ENCODE data around the gene OTOG. TPM values are rescaled to one million over a fixed set of nuclear protein-coding genes. Genes with fewer than 3 reads are reported as not detected.

OTOG gene
- total RNA-seq, 1 experiment from 2014 or later, result not detected

DNA sequence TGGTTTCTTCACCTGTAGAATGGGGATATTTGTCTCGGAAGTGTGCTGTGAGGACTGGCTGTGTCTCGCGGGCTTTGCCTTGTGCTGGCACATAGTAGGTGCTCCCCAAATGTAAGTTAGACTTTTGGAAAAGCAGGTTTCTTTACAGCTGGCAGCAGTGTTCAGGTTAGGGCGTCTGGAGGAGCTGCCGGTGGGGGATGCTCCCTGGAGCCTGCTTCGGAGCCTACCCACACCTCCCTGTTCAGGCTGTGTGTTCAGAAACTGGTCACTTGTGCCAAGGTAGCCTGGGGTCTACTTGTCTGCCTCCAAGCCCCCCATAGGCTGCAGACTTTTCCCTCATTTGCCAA, 60.0 kb downstream of the OTOG start:
- Mint-ChIP-seq H3K27me3 (ENCODE audit: insufficient read depth, unreplicated experiment) (peaks cover 25% of the 10 kb centered on the region), H3K9me3 (ENCODE audit: unreplicated experiment) (no peaks in the 10 kb centered on the region), H3K27ac (ENCODE audit: low read depth, unreplicated experiment) (no peak overlapping the region), H3K4me3 (ENCODE audit: unreplicated experiment) (no peak overlapping the region), H3K36me3 (ENCODE audit: insufficient read depth, unreplicated experiment) (no peaks in the 10 kb centered on the region), H3K4me1 (ENCODE audit: insufficient read depth, unreplicated experiment) (no peaks in the 10 kb centered on the region)
- POLR2A ChIA-PET, result no interaction called here
- BruUV-seq (replicated peaks), result no TSS peak
- intact Hi-C loops (cut with micrococcal nuclease), result no loop called here
- no peak for DNase-seq (ENCODE audit: unreplicated experiment)
- TF ChIP-seq CTCF (IDR thresholded peaks at IDR 0.05; ENCODE audit: unreplicated experiment), result no peak
- CTCF ChIA-PET, result interaction anchor here (0.8 to 1.7 kb wide), 4 partner anchors 8 to 372 kb away, joined by 3 to 5 read pairs (median 4); no protein-coding TSS in a partner anchor

- H3K4me1 Mint-ChIP-seq (ENCODE audit: insufficient read depth, unreplicated experiment), result no peaks in the 10 kb centered on the region
- DNase-seq (ENCODE audit: unreplicated experiment), result no peak
- BruUV-seq (replicated peaks), result no TSS peak
- H3K27me3 Mint-ChIP-seq (ENCODE audit: insufficient read depth, unreplicated experiment), result peaks cover 34% of the 10 kb centered on the region
- H3K4me3 Mint-ChIP-seq (ENCODE audit: unreplicated experiment), result no peak overlapping the region
- ChIA-PET CTCF (interaction anchor here (0.8 to 1.7 kb wide), 3 partner anchors 9 to 371 kb away, joined by 4 to 5 read pairs (median 5); no protein-coding TSS in a partner anchor), POLR2A (no interaction called here)
- intact Hi-C loops (cut with micrococcal nuclease), result no loop called here
- no peaks in the 10 kb centered on the region for H3K36me3 Mint-ChIP-seq (ENCODE audit: insufficient read depth, unreplicated experiment)
- H3K27ac Mint-ChIP-seq (ENCODE audit: low read depth, unreplicated experiment), result no peak overlapping the region
- no peaks in the 10 kb centered on the region for H3K9me3 Mint-ChIP-seq (ENCODE audit: unreplicated experiment)
- no peak for TF ChIP-seq CTCF (IDR thresholded peaks at IDR 0.05; ENCODE audit: unreplicated experiment)
Measured at GRCh38 chr11:17607591-17608570, 60.8 kb downstream of the OTOG start.

DNA sequence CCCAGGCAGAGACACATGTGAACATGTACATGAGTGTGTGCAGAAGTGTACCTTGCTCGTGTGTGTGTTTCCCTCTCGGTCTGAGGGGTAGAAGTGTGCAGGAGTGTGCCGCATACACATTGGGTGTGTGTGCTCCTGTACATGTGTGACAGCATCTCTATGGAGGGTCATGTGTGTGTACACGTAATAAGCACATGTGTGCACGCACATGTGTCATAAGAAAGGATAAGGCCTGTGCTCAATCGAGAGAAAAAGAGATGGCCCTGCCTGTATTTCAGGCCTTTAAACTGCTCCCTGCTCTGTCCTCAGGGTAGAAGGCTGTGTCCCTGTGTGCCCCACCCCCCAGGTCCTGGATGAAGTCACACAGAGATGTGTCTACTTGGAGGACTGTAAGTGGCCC, 61.8 kb downstream of the OTOG start:
- H3K9me3 Mint-ChIP-seq (ENCODE audit: unreplicated experiment), result no peaks in the 10 kb centered on the region
- POLR2A ChIA-PET, result no interaction called here
- no peaks in the 10 kb centered on the region for H3K36me3 Mint-ChIP-seq (ENCODE audit: insufficient read depth, unreplicated experiment)

More for the DNA sequence above, 61.8 kb downstream of the OTOG start:
- BruUV-seq (replicated peaks), result no TSS peak
- intact Hi-C loops (cut with micrococcal nuclease), result no loop called here
- Mint-ChIP-seq H3K27ac (ENCODE audit: low read depth, unreplicated experiment) (no peak overlapping the region), H3K4me1 (ENCODE audit: insufficient read depth, unreplicated experiment) (no peaks in the 10 kb centered on the region), H3K4me3 (ENCODE audit: unreplicated experiment) (no peak overlapping the region), H3K27me3 (ENCODE audit: insufficient read depth, unreplicated experiment) (peaks cover 43% of the 10 kb centered on the region)
- no peak for DNase-seq (ENCODE audit: unreplicated experiment)
- CTCF ChIA-PET, result no interaction called here
- TF ChIP-seq CTCF (IDR thresholded peaks at IDR 0.05; ENCODE audit: unreplicated experiment), result no peak

Measured in MCF 10A (cell line).